HepG2 (cell line): Measurements from ENCODE around the gene SLC17A9. TPM values are rescaled to one million over a fixed set of nuclear protein-coding genes. Genes with fewer than 3 reads are reported as not detected.

Experiments
- CBX2 ChIP-seq, 2 experiments: fragments of 200-600 bp in 1 of 2; sonication (generic); formaldehyde crosslinking in 1 of 2; IDR thresholded peaks; 2 replicates each; pipeline versions ENCODE4 v1.7.0 to v1.8.1; 2018 to 2022; ENCODE audit warnings: low read depth in 2 of 2, low read length in 1 of 2, mild to moderate bottlenecking in 1 of 2, missing genetic modification reagents in 1 of 2
- CEBPG ChIP-seq: IDR thresholded peaks from 2 replicates; pipeline ENCODE4 v1.6.1; 2016
- CREM ChIP-seq, 2 experiments: sonication (generic) in 1 of 2; formaldehyde crosslinking in 1 of 2; IDR thresholded peaks; 2 replicates each; pipeline versions ENCODE4 v1.4.0 to v1.6.1; 2016 to 2020; ENCODE audit warnings: antibody characterized with exemption in 1 of 2, mild to moderate bottlenecking in 1 of 2, missing genetic modification reagents in 1 of 2
- ELF3 ChIP-seq: IDR thresholded peaks from 2 replicates; pipeline ENCODE4 v1.6.1; 2016; ENCODE audit warnings: missing genetic modification reagents, missing compliant biosample characterization
- FLYWCH1 ChIP-seq: sonication (generic); formaldehyde crosslinking; IDR thresholded peaks from 2 replicates; pipeline ENCODE4 v1.8.1; 2023; ENCODE audit warnings: mild to moderate bottlenecking, missing genetic modification reagents
- GATAD2A ChIP-seq: IDR thresholded peaks from 2 replicates; pipeline ENCODE4 v1.6.1; 2016
- HOXA3 ChIP-seq: sonication (generic); formaldehyde crosslinking; IDR thresholded peaks from 2 replicates; pipeline ENCODE4 v1.5.0; 2020; ENCODE audit warnings: missing genetic modification reagents
- NR2C2 ChIP-seq: sonication (generic); formaldehyde crosslinking; IDR thresholded peaks from 2 replicates; pipeline ENCODE4 v1.4.0; 2020; ENCODE audit warnings: missing genetic modification reagents, mild to moderate bottlenecking, moderate library complexity, borderline replicate concordance
- POGZ ChIP-seq: sonication (generic); formaldehyde crosslinking; IDR thresholded peaks from 2 replicates; pipeline ENCODE4 v1.4.0; 2020; ENCODE audit warnings: mild to moderate bottlenecking, missing genetic modification reagents
- SALL1 ChIP-seq: sonication (generic); formaldehyde crosslinking; IDR thresholded peaks from 2 replicates; pipeline ENCODE4 v1.8.0; 2022; ENCODE audit warnings: mild to moderate bottlenecking, missing genetic modification reagents
- SOX6 ChIP-seq, 2 experiments: fragments of 450-650 bp in 1 of 2; sonication (generic) in 1 of 2; formaldehyde crosslinking in 1 of 2; IDR thresholded peaks; 2 replicates each; pipeline versions ENCODE4 v1.4.0 to v1.6.1; 2017 to 2020; ENCODE audit warnings: antibody characterized with exemption in 1 of 2, mild to moderate bottlenecking in 1 of 2, missing genetic modification reagents in 1 of 2
- TBP ChIP-seq: sonication (generic); formaldehyde crosslinking; IDR thresholded peaks from 2 replicates; pipeline ENCODE4 v1.5.0; 2020; ENCODE audit warnings: missing genetic modification reagents
- ZNF263 ChIP-seq: sonication (generic); formaldehyde crosslinking; IDR thresholded peaks from 2 replicates; pipeline ENCODE4 v1.4.0; 2020; ENCODE audit warnings: missing genetic modification reagents
- ZNF468 ChIP-seq: sonication (generic); formaldehyde crosslinking; IDR thresholded peaks from 2 replicates; pipeline ENCODE4 v1.8.0; 2022; ENCODE audit warnings: mild to moderate bottlenecking, moderate library complexity, missing genetic modification reagents
- ZNF883 ChIP-seq: sonication (generic); formaldehyde crosslinking; IDR thresholded peaks from 2 replicates; pipeline ENCODE4 v1.5.1; 2020; ENCODE audit warnings: mild to moderate bottlenecking, missing genetic modification reagents; ENCODE audit errors: not compliant biosample characterization
- polyA plus RNA-seq, 8 experiments: library from polyadenylated mRNA; depleted of rRNA in 3 of 8; stranded (reverse) in 7 of 8; unstranded in 1 of 8; fragments of >200 nt; fragmentation: Illumina TruSeq in 4 of 8; extraction: Trizol in 4 of 8; gene quantifications; 2 replicates each; pipeline versions ENCODE4 v1.2.1 to v1.2.3, GENCODE V29; 2011 to 2016; ENCODE audit warnings: low read depth in 4 of 8, missing spikeins in 1 of 8, mixed read lengths in 1 of 8; ENCODE audit not compliant: insufficient read depth in 1 of 8
- total RNA-seq, 5 experiments: library from RNA; depleted of rRNA; stranded (reverse); fragments of >200 nt; fragmentation: Illumina TruSeq; extraction: Trizol; gene quantifications; 2 replicates each; pipeline ENCODE4 v1.2.3, GENCODE V29; 2016; ENCODE audit warnings: low read depth in 1 of 5
- TF ChIP-seq, protein P1 (sequence below): sonication (generic); formaldehyde crosslinking; IDR thresholded peaks from 2 replicates; pipeline ENCODE4 v1.5.0; 2020; ENCODE audit warnings: missing genetic modification reagents, mild to moderate bottlenecking, borderline replicate concordance
- TF ChIP-seq, protein P2 (sequence below): sonication (generic); formaldehyde crosslinking; IDR thresholded peaks from 2 replicates; pipeline ENCODE4 v1.4.0; 2020; ENCODE audit warnings: missing genetic modification reagents, borderline replicate concordance
- TF ChIP-seq, protein P3 (sequence below): sonication (generic); formaldehyde crosslinking; IDR thresholded peaks from 2 replicates; pipeline ENCODE4 v1.8.0; 2022; ENCODE audit warnings: mild to moderate bottlenecking, missing genetic modification reagents; ENCODE audit not compliant: insufficient replicate concordance
- TF ChIP-seq, protein P4 (sequence below): sonication (generic); formaldehyde crosslinking; IDR thresholded peaks from 2 replicates; pipeline ENCODE4 v1.5.0; 2020; ENCODE audit warnings: missing genetic modification reagents
- TF ChIP-seq, protein P5 (sequence below): sonication (generic); formaldehyde crosslinking; IDR thresholded peaks from 2 replicates; pipeline ENCODE4 v1.4.0; 2020; ENCODE audit warnings: missing genetic modification reagents
- TF ChIP-seq, protein P6 (sequence below): IDR thresholded peaks from 2 replicates; pipeline ENCODE4 v1.6.1; 2016; ENCODE audit warnings: mild to moderate bottlenecking, missing biosample characterization, missing genetic modification reagents

The SLC17A9 gene
- total and polyA plus RNA-seq, 2 of the 13 experiments (the other 11 are each of a cell fraction or from before 2014, with no cell fraction given), result 110 to 191 TPM

DNA sequence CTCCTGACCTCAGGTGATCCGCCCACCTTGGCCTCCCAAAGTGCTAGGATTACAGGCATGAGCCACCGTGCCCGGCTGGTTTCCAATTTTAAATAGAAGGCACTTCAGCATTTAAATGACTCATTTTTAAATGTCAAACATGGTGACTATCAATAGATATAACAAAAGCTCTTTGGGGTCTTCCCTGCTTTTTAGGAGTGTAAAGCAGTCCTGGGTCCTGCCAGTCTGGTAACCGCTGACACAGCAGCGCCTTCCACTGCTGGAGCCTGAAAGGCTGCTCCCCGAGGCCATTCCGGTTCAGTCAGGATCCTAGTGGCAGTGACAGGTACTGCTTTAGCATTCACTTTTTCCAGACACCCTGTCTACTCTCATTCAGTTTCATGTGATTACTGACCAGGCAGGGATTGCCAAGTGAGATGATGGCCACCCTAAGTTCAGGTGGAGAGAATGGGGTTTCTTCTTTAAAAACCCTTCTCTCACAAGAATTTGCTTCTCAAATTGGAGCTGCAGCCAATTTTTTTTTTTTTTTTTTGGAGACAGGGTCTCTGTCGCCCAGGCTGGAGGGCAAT lies 31.3 kb upstream of the SLC17A9 start (continued):
- TF ChIP-seq, protein P1, sequence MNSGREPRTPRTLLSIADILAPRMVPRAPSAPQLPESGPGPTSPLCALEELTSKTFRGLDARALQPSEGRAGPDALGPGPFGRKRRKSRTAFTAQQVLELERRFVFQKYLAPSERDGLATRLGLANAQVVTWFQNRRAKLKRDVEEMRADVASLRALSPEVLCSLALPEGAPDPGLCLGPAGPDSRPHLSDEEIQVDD (CRISPR knock-in tag), result no peak
- TF ChIP-seq ZNF883 (no peak), SOX6 (IDR thresholded peaks at IDR 0.05) (no peak), SOX6 (CRISPR knock-in tag; IDR thresholded peaks at IDR 0.05) (peak; percentile 35; the same call in 1 of the 2 replicates), GATAD2A (CRISPR knock-in tag) (peak; percentile 75), ZNF468 (CRISPR knock-in tag) (no peak), ELF3 (CRISPR knock-in tag) (peak; percentile 62), POGZ (CRISPR knock-in tag) (peak; percentile 44; the same call in 1 of the 2 replicates), FLYWCH1 (no peak), HOXA3 (CRISPR knock-in tag) (peak; percentile 64; the same call in 1 of the 2 replicates), CEBPG (CRISPR knock-in tag) (no peak), TBP (no peak), CBX2 (IDR thresholded peaks at IDR 0.05; ENCODE audit: low read depth, low read length) (no peak), CBX2 (CRISPR knock-in tag; IDR thresholded peaks at IDR 0.05; ENCODE audit: low read depth) (no peak), CREM (IDR thresholded peaks at IDR 0.05) (0 out of 2 replicates have a peak, but pooled peaks have one; percentile 16), CREM (CRISPR knock-in tag; IDR thresholded peaks at IDR 0.05) (no peak), ZNF263 (CRISPR knock-in tag) (no peak), NR2C2 (CRISPR knock-in tag) (no peak), SALL1 (CRISPR knock-in tag) (peak; percentile 65)
- TF ChIP-seq, protein P2, sequence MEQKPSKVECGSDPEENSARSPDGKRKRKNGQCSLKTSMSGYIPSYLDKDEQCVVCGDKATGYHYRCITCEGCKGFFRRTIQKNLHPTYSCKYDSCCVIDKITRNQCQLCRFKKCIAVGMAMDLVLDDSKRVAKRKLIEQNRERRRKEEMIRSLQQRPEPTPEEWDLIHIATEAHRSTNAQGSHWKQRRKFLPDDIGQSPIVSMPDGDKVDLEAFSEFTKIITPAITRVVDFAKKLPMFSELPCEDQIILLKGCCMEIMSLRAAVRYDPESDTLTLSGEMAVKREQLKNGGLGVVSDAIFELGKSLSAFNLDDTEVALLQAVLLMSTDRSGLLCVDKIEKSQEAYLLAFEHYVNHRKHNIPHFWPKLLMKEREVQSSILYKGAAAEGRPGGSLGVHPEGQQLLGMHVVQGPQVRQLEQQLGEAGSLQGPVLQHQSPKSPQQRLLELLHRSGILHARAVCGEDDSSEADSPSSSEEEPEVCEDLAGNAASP (CRISPR knock-in tag), result peak; percentile 82
- TF ChIP-seq, protein P3, sequence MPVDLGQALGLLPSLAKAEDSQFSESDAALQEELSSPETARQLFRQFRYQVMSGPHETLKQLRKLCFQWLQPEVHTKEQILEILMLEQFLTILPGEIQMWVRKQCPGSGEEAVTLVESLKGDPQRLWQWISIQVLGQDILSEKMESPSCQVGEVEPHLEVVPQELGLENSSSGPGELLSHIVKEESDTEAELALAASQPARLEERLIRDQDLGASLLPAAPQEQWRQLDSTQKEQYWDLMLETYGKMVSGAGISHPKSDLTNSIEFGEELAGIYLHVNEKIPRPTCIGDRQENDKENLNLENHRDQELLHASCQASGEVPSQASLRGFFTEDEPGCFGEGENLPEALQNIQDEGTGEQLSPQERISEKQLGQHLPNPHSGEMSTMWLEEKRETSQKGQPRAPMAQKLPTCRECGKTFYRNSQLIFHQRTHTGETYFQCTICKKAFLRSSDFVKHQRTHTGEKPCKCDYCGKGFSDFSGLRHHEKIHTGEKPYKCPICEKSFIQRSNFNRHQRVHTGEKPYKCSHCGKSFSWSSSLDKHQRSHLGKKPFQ, result no peak
- TF ChIP-seq, protein P4, sequence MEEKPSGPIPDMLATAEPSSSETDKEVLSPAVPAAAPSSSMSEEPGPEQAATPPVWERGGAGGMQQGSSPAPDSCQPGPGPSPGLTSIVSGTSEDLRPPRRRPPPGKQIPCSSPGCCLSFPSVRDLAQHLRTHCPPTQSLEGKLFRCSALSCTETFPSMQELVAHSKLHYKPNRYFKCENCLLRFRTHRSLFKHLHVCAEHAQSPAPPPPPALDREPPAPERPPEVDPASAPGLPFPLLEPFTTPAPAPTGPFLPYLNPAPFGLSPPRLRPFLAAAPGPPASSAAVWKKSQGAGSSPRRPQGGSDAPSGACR (CRISPR knock-in tag), result no peak
- TF ChIP-seq, protein P5, sequence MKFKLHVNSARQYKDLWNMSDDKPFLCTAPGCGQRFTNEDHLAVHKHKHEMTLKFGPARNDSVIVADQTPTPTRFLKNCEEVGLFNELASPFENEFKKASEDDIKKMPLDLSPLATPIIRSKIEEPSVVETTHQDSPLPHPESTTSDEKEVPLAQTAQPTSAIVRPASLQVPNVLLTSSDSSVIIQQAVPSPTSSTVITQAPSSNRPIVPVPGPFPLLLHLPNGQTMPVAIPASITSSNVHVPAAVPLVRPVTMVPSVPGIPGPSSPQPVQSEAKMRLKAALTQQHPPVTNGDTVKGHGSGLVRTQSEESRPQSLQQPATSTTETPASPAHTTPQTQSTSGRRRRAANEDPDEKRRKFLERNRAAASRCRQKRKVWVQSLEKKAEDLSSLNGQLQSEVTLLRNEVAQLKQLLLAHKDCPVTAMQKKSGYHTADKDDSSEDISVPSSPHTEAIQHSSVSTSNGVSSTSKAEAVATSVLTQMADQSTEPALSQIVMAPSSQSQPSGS (CRISPR knock-in tag), result 0 out of 2 replicates have a peak, but pooled peaks have one; percentile 57
- TF ChIP-seq, protein P6, sequence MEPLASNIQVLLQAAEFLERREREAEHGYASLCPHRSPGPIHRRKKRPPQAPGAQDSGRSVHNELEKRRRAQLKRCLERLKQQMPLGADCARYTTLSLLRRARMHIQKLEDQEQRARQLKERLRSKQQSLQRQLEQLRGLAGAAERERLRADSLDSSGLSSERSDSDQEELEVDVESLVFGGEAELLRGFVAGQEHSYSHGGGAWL (CRISPR knock-in tag), result 0 out of 2 replicates have a peak, but pooled peaks have one; percentile 38
